Neural cell (in vitro differentiated cells): ENCODE data around the gene UBE2K.

Experiments used
- CTCF ChIP-seq: fragments of 450-650 bp; IDR thresholded peaks from 2 replicates; pipeline ENCODE4 v1.5.1; 2014; ENCODE audit warnings: antibody characterized with exemption, mild to moderate bottlenecking, moderate library complexity; ENCODE audit not compliant: poor library complexity, severe bottlenecking
- EZH2 ChIP-seq: fragments of 200-600, 300-800 bp; shearing (Covaris generic), sonication (generic); IDR thresholded peaks from 2 replicates; pipeline ENCODE4 v1.6.1; 2014; ENCODE audit warnings: antibody characterized with exemption, low read length, borderline replicate concordance, mild to moderate bottlenecking; ENCODE audit not compliant: insufficient read depth, poor library complexity, severe bottlenecking
- POLR2AphosphoS5 ChIP-seq: IDR thresholded peaks from 2 replicates; pipeline ENCODE4 v1.6.1; 2012
- RAD21 ChIP-seq: fragments of 450-650 bp; conservative IDR thresholded peaks from 2 replicates; pipeline ENCODE4 v1.6.1; 2014; ENCODE audit warnings: antibody characterized with exemption, mild to moderate bottlenecking, moderate library complexity

- TF ChIP-seq CTCF (no peak), POLR2AphosphoS5 (no peak), EZH2 (no peak), RAD21 (no peak)
Observed at GRCh38 chr4:39648827-39649558, 48.9 kb upstream of the UBE2K start.
